PC-3 (cell line): Measurements from ENCODE around the gene ESRRB. TPM values are rescaled to one million over a fixed set of nuclear protein-coding genes. Genes with fewer than 3 reads are reported as not detected.

Experiments used
- ATAC-seq: fragments of 200-7000 bp; cut with Tn5 transposase; 2 replicates; pipeline ENCODE4 v1.9.1; 2020; ENCODE audit warnings: mild to moderate bottlenecking, moderate library complexity
- BruUV-seq: library from RNA; stranded (reverse); fragments of 400-500 nt; replicated peaks from 2 replicates; lab custom pipeline; 2021; lab: Mats Ljungman, UMichigan
- CTCF ChIA-PET: fragments of 300-600 bp; sonication (Branson Sonifier 250); formaldehyde crosslinking; loops from one replicate; lab custom pipeline; 2022; ENCODE audit warnings: antibody characterized with exemption; lab: Charles Lee
- POLR2A ChIA-PET: fragments of 300-600 bp; sonication (Branson Sonifier 250); formaldehyde crosslinking; loops from one replicate; lab custom pipeline; 2022; ENCODE audit warnings: antibody characterized with exemption; ENCODE audit not compliant: unreplicated experiment; lab: Charles Lee
- DNase-seq: peaks from one replicate; pipeline ENCODE4 v3.0.0-alpha.2; 2015
- H2AFZ ChIP-seq: fragments of 300-600 bp; sonication (generic); 2 replicates; pipeline ENCODE4 v1.6.0; 2016; ENCODE audit warnings: antibody characterized with exemption, low read length
- H3F3A ChIP-seq: fragments of 300-600 bp; sonication (generic); one replicate; pipeline ENCODE4 v1.6.0; 2017; ENCODE audit warnings: antibody characterized with exemption, low read length, control low read depth, mild to moderate bottlenecking; ENCODE audit not compliant: unreplicated experiment
- H3K27ac ChIP-seq: fragments of 300-600 bp; sonication (generic); 2 replicates; pipeline ENCODE4 v1.5.1; 2016; ENCODE audit warnings: mild to moderate bottlenecking, low read length
- H3K27me3 ChIP-seq: fragments of 300-600 bp; sonication (generic); 2 replicates; pipeline ENCODE4 v1.6.1; 2016; ENCODE audit warnings: low read length, mixed read lengths
- H3K36me3 ChIP-seq: fragments of 300-600 bp; sonication (generic); 2 replicates; pipeline ENCODE4 v1.6.1; 2016; ENCODE audit warnings: low read depth, mixed run types, low read length, mixed read lengths
- H3K4me1 ChIP-seq: fragments of 300-600 bp; sonication (generic); 2 replicates; pipeline ENCODE4 v1.5.1; 2016; ENCODE audit warnings: low read length; ENCODE audit not compliant: insufficient read depth
- H3K4me2 ChIP-seq: fragments of 300-600 bp; sonication (generic); 2 replicates; pipeline ENCODE4 v1.6.0; 2016; ENCODE audit warnings: low read length
- H3K4me3 ChIP-seq: fragments of 300-600 bp; sonication (generic); 2 replicates; pipeline ENCODE4 v1.5.1; 2016; ENCODE audit warnings: mild to moderate bottlenecking, low read length, mixed read lengths
- H3K79me2 ChIP-seq: fragments of 300-600 bp; sonication (generic); 2 replicates; pipeline ENCODE4 v1.6.1; 2017; ENCODE audit warnings: low read length, mixed read lengths
- H3K9ac ChIP-seq: fragments of 300-600 bp; sonication (generic); 2 replicates; pipeline ENCODE4 v1.6.0; 2016; ENCODE audit warnings: mild to moderate bottlenecking, low read length
- H3K9me2 ChIP-seq: fragments of 300-600 bp; sonication (generic); replicated peaks from 2 replicates; pipeline ENCODE4 v1.6.1; 2016; ENCODE audit warnings: mixed run types, low read length, mixed read lengths
- H3K9me3 ChIP-seq: fragments of 300-600 bp; sonication (generic); 2 replicates; pipeline ENCODE4 v1.6.1; 2016; ENCODE audit warnings: low read length, mixed read lengths
- H4K20me1 ChIP-seq: fragments of 300-600 bp; sonication (generic); 2 replicates; pipeline ENCODE4 v1.6.1; 2016; ENCODE audit warnings: low read length, mixed read lengths
- CTCF ChIP-seq: fragments of 300-600 bp; sonication (generic); conservative IDR thresholded peaks from 2 replicates; pipeline ENCODE4 v1.5.1; 2017; ENCODE audit warnings: antibody characterized with exemption, low read depth, mild to moderate bottlenecking, low read length
- EZH2 ChIP-seq: fragments of 300-600 bp; sonication (generic); IDR thresholded peaks from one replicate; pipeline ENCODE4 v1.6.1; 2017; ENCODE audit warnings: antibody characterized with exemption, mild to moderate bottlenecking, low read length; ENCODE audit not compliant: unreplicated experiment
- EZH2phosphoT487 ChIP-seq: fragments of 300-600 bp; sonication (generic); IDR thresholded peaks from 2 replicates; pipeline ENCODE4 v1.6.1; 2018; ENCODE audit warnings: mild to moderate bottlenecking, antibody characterized with exemption, low read length, borderline replicate concordance
- intact Hi-C: fragments of 100-400 bp; cut with micrococcal nuclease; formaldehyde crosslinking; loops from 2 replicates; pipeline ENCODE4 v1.9.0; 2023
- total RNA-seq: library from RNA; depleted of rRNA; stranded (reverse); fragments of >200 nt; gene quantifications from 2 replicates; pipeline ENCODE4 v1.2.3, GENCODE V29; 2014

ESRRB gene
- total RNA-seq, 1 experiment from 2014 or later: not detected

DNA sequence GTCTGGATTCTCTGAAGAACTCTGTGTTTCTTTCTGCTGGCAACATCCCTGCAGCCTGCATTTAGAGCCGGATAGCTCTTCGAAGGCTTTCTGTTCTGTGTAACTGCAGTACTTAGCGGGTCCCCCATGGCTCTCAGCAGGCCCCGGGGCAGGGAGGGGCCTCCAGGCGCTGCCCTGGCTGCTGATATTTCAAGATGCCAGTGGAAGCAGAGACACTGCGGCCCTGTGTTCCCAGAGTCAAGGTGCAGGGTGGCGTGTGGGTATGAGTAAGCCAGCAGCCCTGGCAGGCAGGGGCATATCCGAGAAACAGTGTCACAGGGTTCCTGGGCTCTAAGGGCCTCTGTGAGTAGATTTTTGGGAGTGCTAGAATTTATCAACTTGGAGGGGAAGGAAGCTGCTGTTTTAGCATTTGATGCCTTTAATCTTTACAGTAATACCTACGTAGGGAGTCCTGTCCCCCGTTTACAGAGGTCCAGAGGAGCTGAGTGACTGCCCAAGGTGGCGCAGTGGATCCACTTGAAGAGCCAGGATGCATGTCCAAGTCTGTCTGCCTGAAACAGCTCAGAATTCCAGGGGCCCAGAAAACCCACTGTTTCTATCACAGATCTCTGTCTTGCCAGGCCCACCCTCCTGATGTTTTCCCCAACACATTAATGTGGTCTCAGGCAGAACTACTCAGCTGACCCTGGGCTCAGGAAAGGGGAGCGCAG lies 16.2 kb downstream of the ESRRB start:
- ChIA-PET POLR2A (no interaction called here), CTCF (no interaction called here)
- Histone ChIP-seq H3K9me3 (no peaks in the 10 kb centered on the region), H3K79me2 (no peaks in the 10 kb centered on the region), H3K9me2 (no peaks in the 10 kb centered on the region), H4K20me1 (no peaks in the 10 kb centered on the region), H3K4me3 (no peak overlapping the region), H3F3A (no peaks in the 10 kb centered on the region), H3K36me3 (no peaks in the 10 kb centered on the region), H3K27ac (no peak overlapping the region), H3K4me2 (no peak overlapping the region), H3K4me1 (no peaks in the 10 kb centered on the region), H3K9ac (no peak overlapping the region), H2AFZ (no peak overlapping the region), H3K27me3 (peaks cover 49% of the 10 kb centered on the region)
- TF ChIP-seq EZH2phosphoT487 (no peak), CTCF (no peak), EZH2 (no peak)
- intact Hi-C loops: no loop called here
- no peak for ATAC-seq
- no TSS peak for BruUV-seq
- DNase-seq: no peak

DNA sequence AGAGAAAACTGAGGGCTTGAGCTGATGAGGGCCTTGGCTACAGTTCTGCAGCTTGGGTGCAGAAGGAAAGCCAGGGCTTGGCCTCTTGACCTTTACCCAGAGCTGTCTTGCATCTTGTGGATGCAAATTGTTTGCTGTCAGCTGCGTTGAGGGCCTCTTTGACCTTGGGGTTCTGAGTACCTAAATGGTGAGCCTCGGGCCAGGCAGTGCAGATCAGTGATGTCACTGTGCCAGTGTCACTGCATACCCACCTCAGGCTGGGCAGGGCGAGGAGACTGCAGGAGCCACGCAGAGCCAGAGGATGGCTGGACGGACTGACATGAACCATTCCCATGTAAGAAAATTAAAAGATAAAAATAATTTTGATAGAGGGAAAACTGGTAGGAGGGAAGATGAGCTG lies 18.6 kb downstream of the ESRRB start:
- H3K9ac ChIP-seq: no peak overlapping the region
- peaks cover 56% of the 10 kb centered on the region for H3K27me3 ChIP-seq
- no peak overlapping the region for H3K4me3 ChIP-seq
- no peaks in the 10 kb centered on the region for H3F3A ChIP-seq
- H3K79me2 ChIP-seq: no peaks in the 10 kb centered on the region
- TF ChIP-seq EZH2 (no peak), EZH2phosphoT487 (no peak), CTCF (no peak)
- H3K9me2 ChIP-seq: no peaks in the 10 kb centered on the region
- no peak overlapping the region for H3K27ac ChIP-seq
- H3K4me1 ChIP-seq: no peaks in the 10 kb centered on the region
- no peak overlapping the region for H2AFZ ChIP-seq
- no peaks in the 10 kb centered on the region for H3K36me3 ChIP-seq
- CTCF ChIA-PET: no interaction called here
- no peak for ATAC-seq
- POLR2A ChIA-PET: no interaction called here
- no peak overlapping the region for H3K4me2 ChIP-seq
- intact Hi-C loops: no loop called here
- no TSS peak for BruUV-seq
- H3K9me3 ChIP-seq: no peaks in the 10 kb centered on the region
- no peaks in the 10 kb centered on the region for H4K20me1 ChIP-seq
- no peak for DNase-seq

DNA sequence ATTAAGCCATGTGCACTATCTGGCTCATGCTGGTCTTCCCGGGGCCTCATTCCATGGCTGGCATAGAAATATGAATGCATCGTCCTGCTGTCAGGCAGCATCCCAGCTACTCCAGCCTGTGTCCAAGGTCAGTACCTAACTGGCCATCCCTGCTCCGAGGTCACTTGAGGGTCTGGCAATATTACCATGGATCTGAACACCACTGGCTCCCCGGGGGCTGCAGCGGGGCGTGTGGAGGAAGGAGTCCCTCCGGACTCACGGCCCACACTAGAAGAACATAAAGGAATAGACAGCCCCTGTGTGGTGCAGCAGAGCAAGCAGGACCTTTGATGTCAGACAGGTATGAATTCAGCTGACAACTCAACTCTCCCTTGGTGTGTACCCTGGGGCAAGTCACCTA lies 19.2 kb downstream of the ESRRB start:
- Histone ChIP-seq H3K27ac (no peak overlapping the region), H3K9me3 (no peaks in the 10 kb centered on the region), H3K9me2 (no peaks in the 10 kb centered on the region), H3K79me2 (no peaks in the 10 kb centered on the region), H2AFZ (no peak overlapping the region), H4K20me1 (no peaks in the 10 kb centered on the region), H3F3A (no peaks in the 10 kb centered on the region), H3K27me3 (peaks cover 59% of the 10 kb centered on the region), H3K4me3 (no peak overlapping the region), H3K36me3 (no peaks in the 10 kb centered on the region), H3K4me2 (no peak overlapping the region), H3K9ac (no peak overlapping the region), H3K4me1 (no peaks in the 10 kb centered on the region)
- no peak for DNase-seq
- intact Hi-C loops: no loop called here
- no peak for TF ChIP-seq EZH2phosphoT487
- no peak for TF ChIP-seq CTCF
- no peak for TF ChIP-seq EZH2
- ChIA-PET POLR2A (no interaction called here), CTCF (no interaction called here)
- BruUV-seq: no TSS peak
- no peak for ATAC-seq
